HL-60 (cell line): Measurements from ENCODE around the gene ACACA.

Source experiments
- CTCF ChIP-seq: IDR thresholded peaks from one replicate; pipeline ENCODE4 v1.5.1; 2011; ENCODE audit warnings: low read length, control low read depth, inconsistent platforms; ENCODE audit not compliant: insufficient read depth
- POLR2AphosphoS5 ChIP-seq: IDR thresholded peaks from 2 replicates; pipeline ENCODE4 v1.6.1; 2012; ENCODE audit warnings: low read depth
- REST ChIP-seq: IDR thresholded peaks from 2 replicates; pipeline ENCODE4 v1.6.1; 2012; ENCODE audit warnings: low read depth; ENCODE audit not compliant: insufficient replicate concordance

- TF ChIP-seq CTCF (no peak), POLR2AphosphoS5 (no peak), REST (no peak)
Measured at GRCh38 chr17:37050920-37051319, 355.7 kb downstream of the ACACA start.
